Measurements from ENCODE around the gene CAMTA1. TPM values are rescaled to one million over a fixed set of nuclear protein-coding genes. Genes with fewer than 3 reads are reported as not detected.

CAMTA1 gene
- total RNA-seq, 1 experiment from 2014 or later, result 60.0 TPM

- TF ChIP-seq, protein P1, sequence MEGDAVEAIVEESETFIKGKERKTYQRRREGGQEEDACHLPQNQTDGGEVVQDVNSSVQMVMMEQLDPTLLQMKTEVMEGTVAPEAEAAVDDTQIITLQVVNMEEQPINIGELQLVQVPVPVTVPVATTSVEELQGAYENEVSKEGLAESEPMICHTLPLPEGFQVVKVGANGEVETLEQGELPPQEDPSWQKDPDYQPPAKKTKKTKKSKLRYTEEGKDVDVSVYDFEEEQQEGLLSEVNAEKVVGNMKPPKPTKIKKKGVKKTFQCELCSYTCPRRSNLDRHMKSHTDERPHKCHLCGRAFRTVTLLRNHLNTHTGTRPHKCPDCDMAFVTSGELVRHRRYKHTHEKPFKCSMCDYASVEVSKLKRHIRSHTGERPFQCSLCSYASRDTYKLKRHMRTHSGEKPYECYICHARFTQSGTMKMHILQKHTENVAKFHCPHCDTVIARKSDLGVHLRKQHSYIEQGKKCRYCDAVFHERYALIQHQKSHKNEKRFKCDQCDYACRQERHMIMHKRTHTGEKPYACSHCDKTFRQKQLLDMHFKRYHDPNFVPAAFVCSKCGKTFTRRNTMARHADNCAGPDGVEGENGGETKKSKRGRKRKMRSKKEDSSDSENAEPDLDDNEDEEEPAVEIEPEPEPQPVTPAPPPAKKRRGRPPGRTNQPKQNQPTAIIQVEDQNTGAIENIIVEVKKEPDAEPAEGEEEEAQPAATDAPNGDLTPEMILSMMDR (IDR thresholded peaks at IDR 0.05; ENCODE audit: insufficient read depth in 1 of 2, low read depth in 1 of 2, low read length in 1 of 2, severe bottlenecking in 1 of 2, unreplicated experiment in 1 of 2), result no peak
- Histone ChIP-seq H3K9me3 (no peaks in the 10 kb centered on the region), H3K4me3 (ENCODE audit: low read depth, low read length) (no peak overlapping the region), H3K27me3 (replicated peaks; ENCODE audit: control insufficient read depth, insufficient read depth, low read length) (peaks cover 1% of the 10 kb centered on the region; the same call in 1 of the 2 replicates), H3K36me3 (ENCODE audit: control insufficient read depth, insufficient read depth, low read length) (no peaks in the 10 kb centered on the region), H3K4me1 (no peaks in the 10 kb centered on the region)
- H3K4me3 Mint-ChIP-seq (ENCODE audit: unreplicated experiment), result no peak overlapping the region
- H3K27me3 Mint-ChIP-seq (ENCODE audit: insufficient read depth, unreplicated experiment), result peaks cover 16% of the 10 kb centered on the region
- POLR2A ChIA-PET, result no interaction called here
- CTCF ChIA-PET, result no interaction called here
- peak in 1 of 2 experiments; percentile 9 for DNase-seq
- no peaks in the 10 kb centered on the region for H3K36me3 Mint-ChIP-seq (ENCODE audit: insufficient read depth, unreplicated experiment)
- H3K4me1 Mint-ChIP-seq (ENCODE audit: low read depth, unreplicated experiment), result no peaks in the 10 kb centered on the region
- no peaks in the 10 kb centered on the region for H3K9me3 Mint-ChIP-seq (ENCODE audit: unreplicated experiment)
- H3K27ac Mint-ChIP-seq (ENCODE audit: unreplicated experiment), result no peak overlapping the region
- intact Hi-C loops (cut with micrococcal nuclease; ENCODE audit: unreplicated experiment), result no loop called here
- no TSS peak for BruUV-seq (replicated peaks)
These were observed 805.2 kb downstream of the CAMTA1 start for GRCh38 chr1:7590426-7590790.

DNA sequence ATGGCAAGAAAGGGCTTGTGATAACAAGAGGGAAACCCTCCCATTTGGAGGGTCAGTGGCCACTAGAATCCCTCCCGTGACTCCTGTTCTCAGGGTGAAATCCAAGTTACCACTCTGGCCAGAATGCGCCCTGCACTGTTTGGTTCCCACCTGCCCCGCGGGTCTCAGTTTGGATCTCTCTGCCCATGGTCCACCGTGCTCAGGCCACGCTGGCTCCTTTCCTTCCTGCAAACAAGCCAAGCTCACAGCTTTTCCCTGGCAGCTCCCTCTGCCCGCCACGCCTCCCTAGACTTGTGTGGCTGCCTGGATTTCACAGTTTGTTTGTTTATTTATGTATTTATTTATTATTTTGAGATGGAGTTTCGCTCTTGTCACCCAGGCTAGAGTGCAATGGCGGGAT is 806.3 kb downstream of the CAMTA1 start:
- intact Hi-C loops (cut with micrococcal nuclease; ENCODE audit: unreplicated experiment), result no loop called here
- CTCF ChIA-PET, result interaction anchor here (0.6 kb wide), 1 partner anchor 70 kb away, joined by 4 read pairs; no protein-coding TSS in a partner anchor
- Histone ChIP-seq H3K9me3 (no peaks in the 10 kb centered on the region), H3K36me3 (ENCODE audit: control insufficient read depth, insufficient read depth, low read length) (no peaks in the 10 kb centered on the region), H3K27me3 (replicated peaks; ENCODE audit: control insufficient read depth, insufficient read depth, low read length) (peaks cover 1% of the 10 kb centered on the region; the same call in 1 of the 2 replicates), H3K4me1 (no peaks in the 10 kb centered on the region), H3K4me3 (ENCODE audit: low read depth, low read length) (no peak overlapping the region)
- H3K9me3 Mint-ChIP-seq (ENCODE audit: unreplicated experiment), result no peaks in the 10 kb centered on the region
- TF ChIP-seq, protein P1 (IDR thresholded peaks at IDR 0.05; ENCODE audit: insufficient read depth in 1 of 2, low read depth in 1 of 2, low read length in 1 of 2, severe bottlenecking in 1 of 2, unreplicated experiment in 1 of 2), result no peak
- POLR2A ChIA-PET, result no interaction called here
- no TSS peak for BruUV-seq (replicated peaks)
- no peak overlapping the region for H3K4me3 Mint-ChIP-seq (ENCODE audit: unreplicated experiment)
- H3K4me1 Mint-ChIP-seq (ENCODE audit: low read depth, unreplicated experiment), result no peaks in the 10 kb centered on the region
- H3K36me3 Mint-ChIP-seq (ENCODE audit: insufficient read depth, unreplicated experiment), result no peaks in the 10 kb centered on the region
- DNase-seq, result peak in 1 of 2 experiments; percentile 11
- H3K27ac Mint-ChIP-seq (ENCODE audit: unreplicated experiment), result no peak overlapping the region
- H3K27me3 Mint-ChIP-seq (ENCODE audit: insufficient read depth, unreplicated experiment), result peaks cover 18% of the 10 kb centered on the region

DNA sequence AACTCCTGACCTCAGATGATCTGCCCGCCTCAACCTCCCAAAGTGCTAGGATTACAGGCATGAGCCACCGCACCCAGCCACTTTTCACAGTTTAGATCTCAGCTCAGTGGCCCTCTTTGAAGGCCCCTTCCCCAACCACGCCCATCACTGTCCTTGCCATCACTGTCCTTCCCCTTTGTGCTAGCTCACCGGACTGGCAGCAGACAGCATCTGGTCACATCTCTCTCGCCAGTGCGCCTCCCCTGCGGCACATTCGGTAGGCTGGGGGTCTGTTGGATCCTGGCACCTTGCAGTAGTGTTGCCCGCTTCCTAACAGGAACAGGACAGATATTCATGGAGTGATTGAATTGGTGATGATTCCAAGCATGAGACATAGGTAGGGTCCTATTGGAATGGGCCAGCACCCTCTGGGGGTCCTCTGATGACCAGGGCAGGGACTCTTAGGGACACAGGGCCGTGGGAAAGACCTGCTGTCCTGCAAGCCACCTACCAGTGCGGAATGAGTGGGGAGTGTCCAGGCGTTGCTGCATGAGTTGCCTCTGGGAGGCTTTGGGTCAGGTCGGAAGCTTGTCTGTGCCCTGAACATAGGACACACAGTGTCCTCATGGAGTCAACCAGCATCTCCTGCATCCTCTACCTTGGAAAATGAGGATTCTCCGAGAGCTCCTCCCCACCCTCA is 807.0 kb downstream of the CAMTA1 start:
- BruUV-seq (replicated peaks), result no TSS peak
- Histone ChIP-seq H3K4me1 (no peaks in the 10 kb centered on the region), H3K9me3 (no peaks in the 10 kb centered on the region), H3K36me3 (ENCODE audit: control insufficient read depth, insufficient read depth, low read length) (no peaks in the 10 kb centered on the region), H3K4me3 (ENCODE audit: low read depth, low read length) (no peak overlapping the region), H3K27me3 (replicated peaks; ENCODE audit: control insufficient read depth, insufficient read depth, low read length) (peaks cover 1% of the 10 kb centered on the region; the same call in 1 of the 2 replicates)
- POLR2A ChIA-PET, result no interaction called here
- Mint-ChIP-seq H3K27me3 (ENCODE audit: insufficient read depth, unreplicated experiment) (peaks cover 23% of the 10 kb centered on the region), H3K9me3 (ENCODE audit: unreplicated experiment) (no peaks in the 10 kb centered on the region), H3K4me1 (ENCODE audit: low read depth, unreplicated experiment) (no peaks in the 10 kb centered on the region), H3K4me3 (ENCODE audit: unreplicated experiment) (no peak overlapping the region), H3K36me3 (ENCODE audit: insufficient read depth, unreplicated experiment) (no peaks in the 10 kb centered on the region), H3K27ac (ENCODE audit: unreplicated experiment) (no peak overlapping the region)
- TF ChIP-seq, protein P1 (IDR thresholded peaks at IDR 0.05; ENCODE audit: insufficient read depth in 1 of 2, low read depth in 1 of 2, low read length in 1 of 2, severe bottlenecking in 1 of 2, unreplicated experiment in 1 of 2), result no peak
- intact Hi-C loops (cut with micrococcal nuclease; ENCODE audit: unreplicated experiment), result no loop called here
- peak in 1 of 2 experiments; percentile 6 for DNase-seq
- CTCF ChIA-PET, result no interaction called here
